Measurements from ENCODE around the gene DCAF12. TPM values are rescaled to one million over a fixed set of nuclear protein-coding genes. Genes with fewer than 3 reads are reported as not detected.

DCAF12 gene
- total RNA-seq, 2 donors from 2014 or later: 16.1 to 20.2 TPM

- no peak for ATAC-seq
- intact Hi-C loops (cut with DNase I): no loop called here
- no peak for DNase-seq
Measured at GRCh38 chr9:34131571-34131970, 5.1 kb upstream of the DCAF12 start.

- intact Hi-C loops (cut with DNase I): loop anchor here in 1 of 2 donors (5.0 kb wide), 1 partner anchor 50 kb away; the partner anchor contains the start of gene UBAP1
- ATAC-seq: no peak
- no peak for DNase-seq
Measured at GRCh38 chr9:34127035-34127948, 794 bp upstream of the DCAF12 start.

GRCh38 chr9:34125681-34126206, 754 bp downstream of the DCAF12 start:
- DNase-seq (no peak), ATAC-seq (peak in 1 of 2 donors; percentile 5)
- intact Hi-C loops (cut with DNase I): loop anchor here in 1 of 2 donors (5.0 kb wide), 1 partner anchor 52 kb away; the partner anchor contains the start of gene UBAP1

- ATAC-seq (no peak), DNase-seq (no peak)
- intact Hi-C loops (cut with DNase I): loop anchor here in 1 of 2 donors (5.0 kb wide), 1 partner anchor 52 kb away; the partner anchor contains the start of gene UBAP1
Measured at GRCh38 chr9:34124926-34125325, 1.6 kb downstream of the DCAF12 start.

- intact Hi-C loops (cut with DNase I): no loop called here
- DNase-seq: no peak
- no peak for ATAC-seq
Measured at GRCh38 chr9:34124099-34124498, 2.4 kb downstream of the DCAF12 start.

GRCh38 chr9:34123682-34124081, 2.8 kb downstream of the DCAF12 start:
- DNase-seq (no peak), ATAC-seq (peak in 1 of 2 donors; percentile 2)
- intact Hi-C loops (cut with DNase I): no loop called here

GRCh38 chr9:34121996-34122395, 4.5 kb downstream of the DCAF12 start:
- no peak for ATAC-seq
- intact Hi-C loops (cut with DNase I): no loop called here
- DNase-seq: no peak

- intact Hi-C loops (cut with DNase I): no loop called here
- DNase-seq (no peak), ATAC-seq (no peak)
Measured at GRCh38 chr9:34119713-34120112, 6.8 kb downstream of the DCAF12 start.

GRCh38 chr9:34114436-34114835, 12.1 kb downstream of the DCAF12 start:
- intact Hi-C loops (cut with DNase I): no loop called here
- DNase-seq: no peak
- ATAC-seq: no peak

GRCh38 chr9:34106110-34106509, 20.4 kb downstream of the DCAF12 start:
- intact Hi-C loops (cut with DNase I): no loop called here
- DNase-seq: no peak
- no peak for ATAC-seq

- DNase-seq (no peak), ATAC-seq (no peak)
- intact Hi-C loops (cut with DNase I): no loop called here
Measured at GRCh38 chr9:34102796-34103195, 23.7 kb downstream of the DCAF12 start.

GRCh38 chr9:34098307-34098706, 28.2 kb downstream of the DCAF12 start:
- no peak for ATAC-seq
- DNase-seq: no peak
- intact Hi-C loops (cut with DNase I): no loop called here

- ATAC-seq (no peak), DNase-seq (no peak)
- intact Hi-C loops (cut with DNase I): no loop called here
Measured at GRCh38 chr9:34097865-34098264, 28.6 kb downstream of the DCAF12 start.

- no peak for ATAC-seq
- DNase-seq: no peak
- intact Hi-C loops (cut with DNase I): no loop called here
Measured at GRCh38 chr9:34096751-34097150, 29.7 kb downstream of the DCAF12 start.

GRCh38 chr9:34093578-34093977, 32.9 kb downstream of the DCAF12 start:
- no peak for ATAC-seq
- intact Hi-C loops (cut with DNase I): no loop called here
- no peak for DNase-seq

- ATAC-seq (no peak), DNase-seq (no peak)
- intact Hi-C loops (cut with DNase I): no loop called here
Measured at GRCh38 chr9:34089311-34089710, 37.2 kb downstream of the DCAF12 start.

GRCh38 chr9:34087370-34087769, 39.1 kb downstream of the DCAF12 start:
- intact Hi-C loops (cut with DNase I): no loop called here
- DNase-seq (no peak), ATAC-seq (no peak)

GRCh38 chr9:34086864-34087263, 39.6 kb downstream of the DCAF12 start:
- intact Hi-C loops (cut with DNase I): no loop called here
- peak in 1 of 2 donors; percentile 27 for ATAC-seq
- no peak for DNase-seq

- ATAC-seq (peak in 1 of 2 donors; percentile 23), DNase-seq (no peak)
- intact Hi-C loops (cut with DNase I): no loop called here
Measured at GRCh38 chr9:34085581-34086500, 40.7 kb downstream of the DCAF12 start.

GRCh38 chr9:34084562-34084961, 41.9 kb downstream of the DCAF12 start:
- peak; percentile 71 to 85 for ATAC-seq
- intact Hi-C loops (cut with DNase I): no loop called here
- DNase-seq: peak; percentile 46
